SK-N-SH (cell line): ENCODE data around the gene THSD7B. TPM values are rescaled to one million over a fixed set of nuclear protein-coding genes. Genes with fewer than 3 reads are reported as not detected.

Experiments
- CTCF ChIA-PET: fragments of 300-600, 350-600 bp; formaldehyde crosslinking; extraction: SDS; loops from one replicate; lab custom pipeline; 2021; lab: Yijun Ruan, JAX
- POLR2A ChIA-PET: fragments of 350-600 bp; sonication (Branson Sonifier 250); formaldehyde crosslinking; extraction: SDS; loops from one replicate; lab custom pipeline; 2020; ENCODE audit warnings: antibody characterized with exemption, inconsistent platforms; lab: Yijun Ruan, JAX
- DNase-seq: peaks from one replicate; pipeline ENCODE4 v3.0.0; 2012
- H2AFZ ChIP-seq: fragments of 200-600 bp; sonication (generic); 2 replicates; pipeline ENCODE4 v1.8.1; 2016; ENCODE audit warnings: antibody characterized with exemption, mild to moderate bottlenecking, low read depth
- H3F3A ChIP-seq: fragments of 200-600 bp; sonication (generic); replicated peaks from 2 replicates; pipeline ENCODE3; 2016; ENCODE audit warnings: antibody characterized with exemption, mild to moderate bottlenecking; ENCODE audit not compliant: insufficient read depth
- H3K27ac ChIP-seq, 2 experiments: fragments of 200-500 bp in 1 of 2; fragments of 200-600 bp in 1 of 2; sonication (Bioruptor generic) in 1 of 2; sonication (generic), shearing (Covaris generic) in 1 of 2; 2 replicates each; pipeline versions ENCODE4 v1.5.1 to v1.6.1; 2014 to 2016; ENCODE audit warnings: low read depth in 2 of 2, inconsistent platforms in 1 of 2, low read length in 1 of 2, mild to moderate bottlenecking in 1 of 2, mixed read lengths in 1 of 2
- H3K27me3 ChIP-seq: fragments of 200-600 bp; sonication (generic), shearing (Covaris generic); 2 replicates; pipeline ENCODE4 v1.6.1; 2016; ENCODE audit warnings: mixed run types; ENCODE audit not compliant: insufficient read depth
- H3K36me3 ChIP-seq, 2 experiments: fragments of 200-500 bp in 1 of 2; fragments of 200-600 bp in 1 of 2; sonication (Bioruptor generic) in 1 of 2; sonication (generic) in 1 of 2; replicated peaks in 1 of 2; 2 replicates each; pipeline versions ENCODE3 to v1.5.1; 2014 to 2016; ENCODE audit warnings: low read length in 1 of 2, mild to moderate bottlenecking in 1 of 2; ENCODE audit not compliant: insufficient read depth in 2 of 2, control insufficient read depth in 1 of 2
- H3K4me1 ChIP-seq, 2 experiments: fragments of 200-500 bp in 1 of 2; fragments of 200-600 bp in 1 of 2; sonication (Bioruptor generic) in 1 of 2; sonication (generic), shearing (Covaris generic) in 1 of 2; 2 replicates each; pipeline versions ENCODE4 v1.5.1 to v1.6.1; 2014 to 2016; ENCODE audit warnings: low read depth in 1 of 2, low read length in 1 of 2, mixed run types in 1 of 2; ENCODE audit not compliant: insufficient read depth in 2 of 2, control insufficient read depth in 1 of 2
- H3K4me2 ChIP-seq: fragments of 200-600 bp; sonication (generic), shearing (Covaris generic); 2 replicates; pipeline ENCODE4 v1.6.1; 2017; ENCODE audit warnings: mixed run types
- H3K4me3 ChIP-seq, 2 experiments: fragments of 200-500 bp in 1 of 2; fragments of 200-600 bp in 1 of 2; sonication (Bioruptor generic) in 1 of 2; sonication (generic), shearing (Covaris generic) in 1 of 2; 2 replicates each; pipeline versions ENCODE4 v1.5.1 to v1.8.1; 2014 to 2016; ENCODE audit warnings: low read depth in 2 of 2, inconsistent platforms in 1 of 2, low read length in 1 of 2, mild to moderate bottlenecking in 1 of 2, mixed read lengths in 1 of 2, moderate library complexity in 1 of 2
- H3K79me2 ChIP-seq: fragments of 200-600 bp; sonication (generic); 2 replicates; pipeline ENCODE4 v1.8.1; 2017; ENCODE audit warnings: mild to moderate bottlenecking; ENCODE audit not compliant: insufficient read depth
- H3K9ac ChIP-seq: fragments of 200-600 bp; sonication (generic); 2 replicates; pipeline ENCODE4 v1.6.1; 2017; ENCODE audit warnings: mixed run types
- H3K9me2 ChIP-seq: fragments of 200-600 bp; sonication (generic); 2 replicates; pipeline ENCODE4 v1.6.1; 2017; ENCODE audit warnings: mixed run types
- H3K9me3 ChIP-seq: fragments of 200-600 bp; sonication (generic); 2 replicates; pipeline ENCODE4 v1.6.1; 2017; ENCODE audit warnings: mixed run types, mild to moderate bottlenecking, moderate library complexity
- H4K20me1 ChIP-seq: fragments of 200-600 bp; sonication (generic); 2 replicates; pipeline ENCODE4 v1.6.1; 2017; ENCODE audit warnings: mild to moderate bottlenecking, mixed run types; ENCODE audit not compliant: insufficient read depth
- CHD2 ChIP-seq: fragments of 150-350 bp; IDR thresholded peaks from 2 replicates; pipeline ENCODE4 v1.6.1; 2018; ENCODE audit warnings: low read length; ENCODE audit not compliant: partially characterized antibody
- CTCF ChIP-seq: fragments of 200-600 bp; sonication (generic); IDR thresholded peaks from 2 replicates; pipeline ENCODE4 v1.6.1; 2017; ENCODE audit warnings: antibody characterized with exemption, mild to moderate bottlenecking, moderate library complexity
- EZH2phosphoT487 ChIP-seq: fragments of 200-600 bp; sonication (generic); IDR thresholded peaks from 2 replicates; pipeline ENCODE4 v1.6.1; 2017; ENCODE audit warnings: low read depth, mixed run types, mild to moderate bottlenecking, antibody characterized with exemption, moderate library complexity, borderline replicate concordance
- FOSL2 ChIP-seq: IDR thresholded peaks from 2 replicates; pipeline ENCODE4 v1.4.0; 2012; ENCODE audit warnings: low read depth, mild to moderate bottlenecking, moderate library complexity, borderline replicate concordance
- FOXJ3 ChIP-seq: sonication (generic); formaldehyde crosslinking; IDR thresholded peaks from 2 replicates; pipeline ENCODE4 v1.5.1; 2020; ENCODE audit warnings: mild to moderate bottlenecking, missing genetic modification reagents
- GATA2 ChIP-seq: sonication (generic); formaldehyde crosslinking; IDR thresholded peaks from 2 replicates; pipeline ENCODE4 v1.5.0; 2020; ENCODE audit warnings: mild to moderate bottlenecking, missing genetic modification reagents
- IRF3 ChIP-seq: fragments of 150-350 bp; IDR thresholded peaks from 2 replicates; pipeline ENCODE4 v1.6.1; 2016; ENCODE audit warnings: mild to moderate bottlenecking, low read depth, low read length
- JUND ChIP-seq: IDR thresholded peaks from 2 replicates; pipeline ENCODE4 v1.4.0; 2012
- MAX ChIP-seq: IDR thresholded peaks from 2 replicates; pipeline ENCODE4 v1.4.0; 2012; ENCODE audit warnings: low read depth
- MEF2A ChIP-seq: IDR thresholded peaks from 2 replicates; pipeline ENCODE4 v1.4.0; 2012; ENCODE audit warnings: low read depth, borderline replicate concordance
- NRF1 ChIP-seq: IDR thresholded peaks from 2 replicates; pipeline ENCODE4 v1.6.1; 2012; ENCODE audit warnings: low read depth, mild to moderate bottlenecking, low read length
- PBX3 ChIP-seq: IDR thresholded peaks from 2 replicates; pipeline ENCODE4; 2012
- RAD21 ChIP-seq: IDR thresholded peaks from 2 replicates; pipeline ENCODE4 v1.6.1; 2012; ENCODE audit warnings: mild to moderate bottlenecking, low read length
- RCOR1 ChIP-seq: fragments of 150-350 bp; IDR thresholded peaks from 2 replicates; pipeline ENCODE4 v1.6.1; 2017; ENCODE audit warnings: antibody characterized with exemption, low read length
- RFX5 ChIP-seq: IDR thresholded peaks from 2 replicates; pipeline ENCODE4 v1.6.1; 2012; ENCODE audit warnings: mild to moderate bottlenecking, improper control_type of control experiment, low read length
- SIN3A ChIP-seq: IDR thresholded peaks from 2 replicates; pipeline ENCODE4 v1.6.1; 2012; ENCODE audit warnings: low read depth, mild to moderate bottlenecking, low read length, moderate library complexity, borderline replicate concordance
- SMC3 ChIP-seq: IDR thresholded peaks from 2 replicates; pipeline ENCODE4 v1.6.1; 2012; ENCODE audit warnings: low read depth, low read length, improper control_type of control experiment
- TCF12 ChIP-seq: IDR thresholded peaks from 2 replicates; pipeline ENCODE4 v1.4.0; 2012
- TEAD4 ChIP-seq: IDR thresholded peaks from 2 replicates; pipeline ENCODE4 v1.4.0; 2012; ENCODE audit warnings: mild to moderate bottlenecking, borderline replicate concordance; ENCODE audit not compliant: insufficient read depth
- YY1 ChIP-seq: IDR thresholded peaks from 2 replicates; pipeline ENCODE4 v1.4.0; 2012; ENCODE audit warnings: low read depth, mild to moderate bottlenecking
- ZBTB33 ChIP-seq: IDR thresholded peaks from 2 replicates; pipeline ENCODE4 v1.4.0; 2012; ENCODE audit warnings: low read depth, borderline replicate concordance
- WGBS: methylation state at CpG from one replicate; pipeline ENCODE4 v1.1.6; 2017; ENCODE audit warnings: low lambda C conversion rate; 5-methylcytosine and 5-hydroxymethylcytosine counted together
- polyA plus RNA-seq, 3 experiments: library from polyadenylated mRNA; depleted of rRNA; stranded (reverse); fragments of >200 nt; gene quantifications; 2 replicates each; pipeline ENCODE4 v1.2.3, GENCODE V29; 2012

The THSD7B gene
- polyA plus RNA-seq, 1 of the 3 experiments (the other 2 are of a cell fraction): not detected

- Histone ChIP-seq H3K9me2 (no peaks in the 10 kb centered on the region), H3K36me3 (no peaks in the 10 kb centered on the region), H3K79me2 (no peaks in the 10 kb centered on the region), H3K4me1 (no peaks in the 10 kb centered on the region), H3K4me3 (no peak overlapping the region), H3K27ac (no peak overlapping the region), H3K9me3 (no peaks in the 10 kb centered on the region), H3F3A (no peaks in the 10 kb centered on the region), H3K9ac (no peak overlapping the region), H4K20me1 (no peaks in the 10 kb centered on the region), H3K4me2 (no peak overlapping the region), H2AFZ (no peak overlapping the region), H3K27me3 (no peaks in the 10 kb centered on the region)
- ChIA-PET CTCF (interaction anchor here (1.1 kb wide), 1 partner anchor 84 kb away, joined by 4 read pairs; no protein-coding TSS in a partner anchor), POLR2A (no interaction called here)
- WGBS: 45% methylated on average over 5 of the region's 5 CpGs
- TF ChIP-seq JUND (no peak), CHD2 (no peak), TEAD4 (no peak), MAX (no peak), RCOR1 (no peak), PBX3 (no peak), MEF2A (no peak), RFX5 (no peak)
- no peak for DNase-seq
These were observed 201.1 kb downstream of the THSD7B start for GRCh38 chr2:136966485-136966884.

- DNase-seq: no peak
- Histone ChIP-seq H3K79me2 (no peaks in the 10 kb centered on the region), H3K9me2 (no peaks in the 10 kb centered on the region), H3K9me3 (0 out of 2 replicates have a peak, but pooled peaks cover 3% of the 10 kb centered on the region), H3K4me3 (no peak overlapping the region), H4K20me1 (no peaks in the 10 kb centered on the region), H3K4me2 (no peak overlapping the region), H3K36me3 (no peaks in the 10 kb centered on the region), H2AFZ (no peak overlapping the region), H3K27me3 (no peaks in the 10 kb centered on the region), H3K9ac (no peak overlapping the region), H3K27ac (no peak overlapping the region), H3K4me1 (no peaks in the 10 kb centered on the region), H3F3A (no peaks in the 10 kb centered on the region)
- ChIA-PET CTCF (no interaction called here), POLR2A (no interaction called here)
- WGBS: no CpG with 5 or more reads among the region's 3 CpGs
- TF ChIP-seq JUND: no peak
- no peak for TF ChIP-seq EZH2phosphoT487
- no peak for TF ChIP-seq NRF1
- TF ChIP-seq ZBTB33: no peak
- TF ChIP-seq CTCF: no peak
- no peak for TF ChIP-seq SMC3
- TF ChIP-seq MAX: no peak
- TF ChIP-seq FOXJ3: no peak
- TF ChIP-seq RFX5: no peak
- TF ChIP-seq FOSL2: no peak
- no peak for TF ChIP-seq YY1
- TF ChIP-seq RCOR1: no peak
- no peak for TF ChIP-seq TEAD4
- no peak for TF ChIP-seq RAD21
- TF ChIP-seq IRF3: no peak
- no peak for TF ChIP-seq SIN3A
- no peak for TF ChIP-seq GATA2
- TF ChIP-seq TCF12: no peak
These were observed 215.0 kb downstream of the THSD7B start for GRCh38 chr2:136980303-136980702.
